DMS114 treated with DMSO at 0.1 percent for 48 hours (cell line): Measurements from ENCODE around the gene OR12D3.
A peak's percentile ranks its signal among the peaks of the same experiment; 100 is the strongest.
"Not testable (repeated sequence)": the region's sequence is repeated elsewhere in the genome, so short reads cannot be mapped to it uniquely, and the experiment has no call there.

Experiments
- DNase-seq: peaks from one replicate; lab custom pipeline; 2025; ENCODE audit not compliant: unreplicated experiment; lab: John Stamatoyannopoulos, UW

The OR12D3 gene

GRCh38 chr6:29375191-29375590 lies at the start of gene OR12D3:
Gene OR12D3, minus strand, starts transcription at chr6:29375291. Its CDS starts 4 bp downstream, at chr6:29375287.
- no peak for DNase-seq

- no peak for DNase-seq
Observed at GRCh38 chr6:29424575-29424974, 49.5 kb upstream of the OR12D3 start.

GRCh38 chr6:29424168-29424567 lies 49.1 kb upstream of the OR12D3 start:
- DNase-seq: no peak

- no peak for DNase-seq
Observed at GRCh38 chr6:29419516-29419915, 44.4 kb upstream of the OR12D3 start.

- no peak for DNase-seq
Observed at GRCh38 chr6:29414588-29414987, 39.5 kb upstream of the OR12D3 start, which contains the start of gene OR12D1. Gene OR12D1, plus strand, starts transcription at chr6:29414928.

GRCh38 chr6:29403801-29404200 lies 28.7 kb upstream of the OR12D3 start:
- no peak for DNase-seq

- no peak for DNase-seq
Observed at GRCh38 chr6:29399525-29399924, 24.4 kb upstream of the OR12D3 start.

- DNase-seq: no peak
Observed at GRCh38 chr6:29395331-29395730, 20.2 kb upstream of the OR12D3 start, which contains the start of gene OR12D2. Gene OR12D2, plus strand, starts transcription at chr6:29395631. Its CDS starts 1,069 bp downstream, at chr6:29396700.

- no peak for DNase-seq
Observed at GRCh38 chr6:29388533-29388932, 13.4 kb upstream of the OR12D3 start.

- peak; percentile 28 for DNase-seq
Observed at GRCh38 chr6:29376003-29376402, 912 bp upstream of the OR12D3 start.

- no peak for DNase-seq
Observed at GRCh38 chr6:29368765-29369164, 6.3 kb downstream of the OR12D3 start, which contains the start of gene OR5V1. Gene OR5V1, minus strand, starts transcription at chr6:29368865. Its CDS starts 12,670 bp downstream, at chr6:29356195.

GRCh38 chr6:29355603-29356002 lies 19.5 kb downstream of the OR12D3 start:
- no peak for DNase-seq

GRCh38 chr6:29354980-29355379 lies 20.1 kb downstream of the OR12D3 start:
- no peak for DNase-seq

GRCh38 chr6:29349348-29349747 lies 25.7 kb downstream of the OR12D3 start:
- not testable (repeated sequence) for DNase-seq

- no peak for DNase-seq
Observed at GRCh38 chr6:29345380-29345779, 29.7 kb downstream of the OR12D3 start.

- no peak for DNase-seq
Observed at GRCh38 chr6:29336269-29336668, 38.8 kb downstream of the OR12D3 start.

GRCh38 chr6:29332676-29333075 lies 42.4 kb downstream of the OR12D3 start:
- DNase-seq: no peak

- DNase-seq: no peak
Observed at GRCh38 chr6:29325777-29326176, 49.3 kb downstream of the OR12D3 start.
